ENCODE measurements around the gene PIP5K1C.

DNA sequence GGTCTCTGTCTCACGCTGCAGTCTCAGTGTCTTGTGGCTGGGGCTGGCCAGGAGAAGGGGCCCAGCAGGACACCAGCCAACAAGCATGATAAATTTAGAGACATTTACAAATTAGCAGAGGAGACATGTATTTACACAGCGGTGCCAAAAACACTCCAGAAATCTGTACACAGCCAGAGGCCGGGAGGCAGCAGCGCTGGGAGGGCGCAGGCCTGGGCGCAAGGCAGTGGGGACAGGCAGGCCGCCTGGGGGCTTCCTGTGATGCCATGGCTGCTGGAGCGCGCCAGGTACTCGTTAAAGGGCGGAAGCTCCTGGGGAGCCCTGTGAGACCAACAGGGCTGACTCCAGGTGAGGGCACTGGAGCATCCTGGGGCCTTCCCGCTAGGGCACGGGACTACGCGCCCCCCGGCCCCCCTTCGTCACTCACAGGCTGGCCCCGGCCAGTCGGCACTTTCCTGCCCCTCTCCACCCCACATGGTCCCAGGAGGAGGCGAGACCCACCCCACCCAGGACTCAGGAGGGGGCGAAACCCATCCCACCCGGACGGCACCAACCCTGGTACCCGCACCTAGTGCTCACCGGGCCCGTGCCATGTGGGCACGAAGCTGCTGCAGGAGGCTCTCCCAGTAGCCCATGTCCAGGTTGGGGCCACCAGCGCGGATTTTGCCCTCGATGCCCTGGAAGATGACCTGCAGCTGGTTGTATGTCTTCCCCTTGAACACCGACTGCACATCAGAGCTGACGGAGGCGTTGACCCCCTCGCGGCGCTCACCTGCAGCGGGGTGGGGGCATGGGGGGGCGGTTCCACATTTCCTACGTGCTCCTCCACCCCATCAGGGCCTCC, 86.2 kb downstream of the PIP5K1C start:
- TF ChIP-seq, protein P1, sequence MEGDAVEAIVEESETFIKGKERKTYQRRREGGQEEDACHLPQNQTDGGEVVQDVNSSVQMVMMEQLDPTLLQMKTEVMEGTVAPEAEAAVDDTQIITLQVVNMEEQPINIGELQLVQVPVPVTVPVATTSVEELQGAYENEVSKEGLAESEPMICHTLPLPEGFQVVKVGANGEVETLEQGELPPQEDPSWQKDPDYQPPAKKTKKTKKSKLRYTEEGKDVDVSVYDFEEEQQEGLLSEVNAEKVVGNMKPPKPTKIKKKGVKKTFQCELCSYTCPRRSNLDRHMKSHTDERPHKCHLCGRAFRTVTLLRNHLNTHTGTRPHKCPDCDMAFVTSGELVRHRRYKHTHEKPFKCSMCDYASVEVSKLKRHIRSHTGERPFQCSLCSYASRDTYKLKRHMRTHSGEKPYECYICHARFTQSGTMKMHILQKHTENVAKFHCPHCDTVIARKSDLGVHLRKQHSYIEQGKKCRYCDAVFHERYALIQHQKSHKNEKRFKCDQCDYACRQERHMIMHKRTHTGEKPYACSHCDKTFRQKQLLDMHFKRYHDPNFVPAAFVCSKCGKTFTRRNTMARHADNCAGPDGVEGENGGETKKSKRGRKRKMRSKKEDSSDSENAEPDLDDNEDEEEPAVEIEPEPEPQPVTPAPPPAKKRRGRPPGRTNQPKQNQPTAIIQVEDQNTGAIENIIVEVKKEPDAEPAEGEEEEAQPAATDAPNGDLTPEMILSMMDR (IDR thresholded peaks at IDR 0.05): no peak
- TF ChIP-seq POLR2A (IDR thresholded peaks at IDR 0.05): no peak

Measured in esophagus squamous epithelium (tissue), 4 donors.